ENCODE results near the gene TMEM8B.
A peak's percentile ranks its signal among the peaks of the same experiment; 100 is the strongest.

The TMEM8B gene

DNA sequence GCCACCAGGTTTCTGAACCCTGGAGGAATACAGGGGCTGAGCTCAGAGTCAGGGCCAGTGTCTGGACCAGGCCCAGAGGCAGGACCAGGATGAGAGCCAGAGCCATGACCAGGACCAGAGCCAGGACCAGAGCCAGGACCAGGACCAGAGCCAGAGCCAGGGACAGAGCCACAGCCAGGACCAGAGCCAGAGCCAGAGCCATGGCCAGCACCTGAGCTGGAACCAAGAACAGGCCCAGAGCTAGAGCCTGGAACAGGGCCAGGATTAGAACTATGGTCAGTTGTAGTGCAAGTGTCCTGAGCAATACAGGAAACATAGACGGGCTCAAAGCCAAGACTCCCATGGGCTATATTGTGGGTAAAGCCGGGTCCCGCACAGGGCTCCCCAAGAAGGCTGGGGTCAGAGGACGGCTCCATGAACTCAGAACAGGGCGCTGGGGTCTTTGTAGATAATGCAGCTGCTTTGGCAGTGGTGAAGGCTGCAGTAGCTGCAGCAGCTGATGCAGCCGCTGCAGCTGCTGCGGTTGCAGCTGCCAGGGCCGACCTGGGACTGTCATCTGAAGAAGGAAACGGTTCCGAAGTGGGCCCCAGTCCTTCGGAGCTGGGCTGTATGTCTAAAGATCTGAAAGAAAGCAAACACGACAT, 17.5 kb upstream of the TMEM8B start:
- H3K27ac ChIP-seq (replicated peaks; ENCODE audit: low read length) = no peak overlapping the region

DNA sequence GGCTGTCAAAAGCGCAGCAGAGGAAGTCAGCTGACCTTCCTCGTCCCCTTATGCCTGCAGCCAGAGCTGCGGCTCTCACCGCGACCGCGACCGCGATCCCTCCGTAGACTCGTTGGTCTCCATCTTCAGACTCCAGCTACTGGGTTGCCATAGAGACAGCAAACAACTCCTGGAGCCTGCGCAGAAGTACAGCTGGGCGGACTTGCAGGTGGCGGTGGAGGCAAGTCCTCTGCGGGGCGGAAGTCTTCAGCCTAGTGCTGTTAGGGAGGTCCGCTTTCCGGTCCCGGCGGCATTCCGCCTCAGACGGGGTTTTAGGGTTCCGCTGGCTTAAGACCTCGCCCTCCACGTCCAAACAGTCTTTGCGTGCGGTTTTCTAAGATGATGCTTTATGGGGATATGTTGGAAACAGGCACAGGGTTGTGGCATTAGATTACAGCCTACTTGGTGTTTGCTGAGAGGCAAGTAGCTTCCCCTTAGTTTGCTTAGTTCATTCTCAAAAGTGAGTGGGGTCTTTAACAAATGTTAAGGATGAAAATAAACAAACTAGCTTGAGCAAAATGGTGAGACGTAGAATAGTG, 16.9 kb upstream of the TMEM8B start, which contains the start of gene SPAG8:
Gene SPAG8 (minus strand): TSS at position 238 of the 578 bp plus-strand sequence. CDS start 115 bp downstream, at position 123.
- Histone ChIP-seq H3K4me3 (ENCODE audit: low read length in 2 of 2) (peak within 1 kb of the TSS; percentile 50 to 76), H3K4ac (ENCODE audit: low read length) (no peak within 1 kb of the TSS), H3K9me3 (replicated peaks in 1 of 2; ENCODE audit: control insufficient read depth in 2 of 2, insufficient read depth in 1 of 2, low read depth in 1 of 2, low read length in 2 of 2) (no peaks in the 10 kb centered on the region), H3K79me1 (ENCODE audit: low read depth, low read length) (no peaks in the 10 kb centered on the region), H3K4me2 (ENCODE audit: insufficient read depth, low read length, poor library complexity, severe bottlenecking) (peak within 1 kb of the TSS; percentile 78), H2AFZ (ENCODE audit: low read length) (peak within 1 kb of the TSS; percentile 86), H4K91ac (ENCODE audit: low read depth, low read length, poor library complexity) (no peak within 1 kb of the TSS), H3K4me1 (ENCODE audit: control insufficient read depth in 2 of 2, insufficient read depth in 1 of 2, low read depth in 1 of 2, low read length in 2 of 2) (peaks cover 10 to 12% of the 10 kb centered on the region in 2 donors), H4K8ac (ENCODE audit: low read depth, low read length) (no peak within 1 kb of the TSS), H3K18ac (ENCODE audit: low read length) (peak within 1 kb of the TSS; percentile 8), H2BK5ac (ENCODE audit: low read length) (no peak within 1 kb of the TSS), H3K14ac (ENCODE audit: low read length) (no peak within 1 kb of the TSS), H2BK120ac (ENCODE audit: low read depth, low read length) (no peak within 1 kb of the TSS), H2AK5ac (ENCODE audit: low read depth, low read length) (no peak within 1 kb of the TSS), H3K23ac (ENCODE audit: low read depth, low read length, poor library complexity) (no peak within 1 kb of the TSS), H3K27ac (replicated peaks; ENCODE audit: low read length) (no peak within 1 kb of the TSS), H3K9ac (ENCODE audit: low read depth, low read length, poor library complexity) (peak within 1 kb of the TSS; percentile 79), H3K27me3 (ENCODE audit: control insufficient read depth in 3 of 3, insufficient read depth in 3 of 3, low read depth in 1 of 3, low read length in 3 of 3) (no peaks in the 10 kb centered on the region), H3K36me3 (replicated peaks in 1 of 2; ENCODE audit: control insufficient read depth in 2 of 2, insufficient read depth in 2 of 2, low read length in 2 of 2) (peaks cover 5 to 14% of the 10 kb centered on the region in 2 donors), H2BK12ac (ENCODE audit: low read length) (no peak within 1 kb of the TSS), H2BK15ac (ENCODE audit: low read length) (no peak within 1 kb of the TSS)
- peak; percentile 86 for DNase-seq (ENCODE audit: low spot score)
- no CpG with 5 or more reads among the region's 28 CpGs for WGBS, 2 donors (ENCODE audit: extremely low coverage in 2 of 2, insufficient read length in 2 of 2, insufficient replicate concordance in 1 of 2)

More for the DNA sequence above, 17.5 kb upstream of the TMEM8B start:
- Histone ChIP-seq H2BK12ac (ENCODE audit: low read length) (no peak overlapping the region), H2BK5ac (ENCODE audit: low read length) (no peak overlapping the region), H3K9me3 (replicated peaks in 1 of 2; ENCODE audit: control insufficient read depth in 2 of 2, insufficient read depth in 1 of 2, low read depth in 1 of 2, low read length in 2 of 2) (no peaks in the 10 kb centered on the region), H2AK5ac (ENCODE audit: low read depth, low read length) (no peak overlapping the region), H3K18ac (ENCODE audit: low read length) (peak overlapping the region; percentile 8), H2AFZ (ENCODE audit: low read length) (peak overlapping the region; percentile 86), H3K14ac (ENCODE audit: low read length) (no peak overlapping the region), H3K4ac (ENCODE audit: low read length) (no peak overlapping the region), H4K8ac (ENCODE audit: low read depth, low read length) (no peak overlapping the region), H3K4me2 (ENCODE audit: insufficient read depth, low read length, poor library complexity, severe bottlenecking) (peak overlapping the region; percentile 78), H4K91ac (ENCODE audit: low read depth, low read length, poor library complexity) (no peak overlapping the region), H3K23ac (ENCODE audit: low read depth, low read length, poor library complexity) (no peak overlapping the region), H3K27me3 (ENCODE audit: control insufficient read depth in 3 of 3, insufficient read depth in 3 of 3, low read depth in 1 of 3, low read length in 3 of 3) (peaks cover 0 to 3% (median 0%) of the 10 kb centered on the region in 3 experiments), H2BK120ac (ENCODE audit: low read depth, low read length) (no peak overlapping the region), H3K4me1 (ENCODE audit: control insufficient read depth in 2 of 2, insufficient read depth in 1 of 2, low read depth in 1 of 2, low read length in 2 of 2) (peaks cover 10 to 12% of the 10 kb centered on the region in 2 donors), H3K9ac (ENCODE audit: low read depth, low read length, poor library complexity) (peak overlapping the region; percentile 79), H3K36me3 (replicated peaks in 1 of 2; ENCODE audit: control insufficient read depth in 2 of 2, insufficient read depth in 2 of 2, low read length in 2 of 2) (peaks cover 5 to 17% of the 10 kb centered on the region in 2 donors), H3K4me3 (ENCODE audit: low read length in 2 of 2) (peak overlapping the region; percentile 50 to 76), H3K79me1 (ENCODE audit: low read depth, low read length) (no peaks in the 10 kb centered on the region), H2BK15ac (ENCODE audit: low read length) (no peak overlapping the region)
- no CpG with 5 or more reads among the region's 12 CpGs for WGBS, 2 donors (ENCODE audit: extremely low coverage in 2 of 2, insufficient read length in 2 of 2, insufficient replicate concordance in 1 of 2)
- DNase-seq (ENCODE audit: low spot score) = no peak

DNA sequence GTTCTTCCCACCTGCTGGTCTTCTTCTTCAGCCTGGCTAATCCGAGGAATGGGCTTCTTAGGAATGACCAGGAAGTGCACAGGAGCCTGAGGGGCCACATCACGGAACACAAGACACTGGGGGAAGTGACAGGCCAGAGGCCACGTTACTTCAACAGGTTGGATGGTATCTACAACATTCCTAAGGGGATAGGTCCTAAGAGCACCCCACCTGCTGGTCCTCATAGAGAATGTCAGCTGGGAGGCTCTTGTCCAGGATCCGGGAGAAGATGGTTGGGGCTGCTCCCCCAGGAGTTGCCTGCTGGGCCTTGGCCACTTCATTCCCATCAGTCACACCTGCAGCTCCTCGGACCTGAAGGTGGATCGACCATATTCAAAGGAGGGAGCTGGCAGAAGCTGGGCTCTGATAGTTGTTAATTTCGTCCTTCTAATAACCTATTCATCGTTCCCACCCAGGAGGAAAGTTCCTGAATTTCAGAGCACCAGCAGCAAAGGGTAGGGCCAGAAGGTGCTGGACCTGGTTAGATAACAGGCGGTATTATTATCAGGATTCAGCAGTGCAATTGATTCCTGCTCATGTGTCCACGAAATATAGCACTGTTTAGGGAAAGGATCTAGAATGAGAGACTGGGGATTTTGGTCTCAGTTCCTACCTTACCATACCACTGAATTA, 15.5 kb upstream of the TMEM8B start:
- H3K27ac ChIP-seq (replicated peaks; ENCODE audit: low read length) = peak overlapping the region; percentile 92
- H3K79me1 ChIP-seq (ENCODE audit: low read depth, low read length) = no peaks in the 10 kb centered on the region
- WGBS, 2 donors (ENCODE audit: extremely low coverage in 2 of 2, insufficient read length in 2 of 2, insufficient replicate concordance in 1 of 2) = no CpG with 5 or more reads among the region's 10 CpGs
- no peak overlapping the region for H2BK120ac ChIP-seq (ENCODE audit: low read depth, low read length)
- peak overlapping the region in 1 of 2 donors; percentile 75 for H3K4me3 ChIP-seq (ENCODE audit: low read length in 2 of 2)
- no peak overlapping the region for H3K23ac ChIP-seq (ENCODE audit: low read depth, low read length, poor library complexity)
- no peak overlapping the region for H4K91ac ChIP-seq (ENCODE audit: low read depth, low read length, poor library complexity)
- no peak overlapping the region for H2BK15ac ChIP-seq (ENCODE audit: low read length)
- no peak overlapping the region for H2AFZ ChIP-seq (ENCODE audit: low read length)
- H2AK5ac ChIP-seq (ENCODE audit: low read depth, low read length) = peak overlapping the region; percentile 3
- H3K9ac ChIP-seq (ENCODE audit: low read depth, low read length, poor library complexity) = no peak overlapping the region
- H2BK12ac ChIP-seq (ENCODE audit: low read length) = no peak overlapping the region
- no peak overlapping the region for H2BK5ac ChIP-seq (ENCODE audit: low read length)
- H3K27me3 ChIP-seq (ENCODE audit: control insufficient read depth in 3 of 3, insufficient read depth in 3 of 3, low read depth in 1 of 3, low read length in 3 of 3) = no peaks in the 10 kb centered on the region
- peaks cover 5 to 11% of the 10 kb centered on the region in 2 donors for H3K36me3 ChIP-seq (replicated peaks in 1 of 2; ENCODE audit: control insufficient read depth in 2 of 2, insufficient read depth in 2 of 2, low read length in 2 of 2)
- H4K8ac ChIP-seq (ENCODE audit: low read depth, low read length) = no peak overlapping the region
- no peak overlapping the region for H3K4me2 ChIP-seq (ENCODE audit: insufficient read depth, low read length, poor library complexity, severe bottlenecking)
- no peak overlapping the region for H3K4ac ChIP-seq (ENCODE audit: low read length)
- peaks cover 10 to 12% of the 10 kb centered on the region in 2 donors for H3K4me1 ChIP-seq (ENCODE audit: control insufficient read depth in 2 of 2, insufficient read depth in 1 of 2, low read depth in 1 of 2, low read length in 2 of 2)
- no peaks in the 10 kb centered on the region for H3K9me3 ChIP-seq (replicated peaks in 1 of 2; ENCODE audit: control insufficient read depth in 2 of 2, insufficient read depth in 1 of 2, low read depth in 1 of 2, low read length in 2 of 2)
- no peak for DNase-seq (ENCODE audit: low spot score)
- no peak overlapping the region for H3K14ac ChIP-seq (ENCODE audit: low read length)
- no peak overlapping the region for H3K18ac ChIP-seq (ENCODE audit: low read length)
